Measurements from ENCODE around the gene ADGRA3.

The ADGRA3 gene

DNA sequence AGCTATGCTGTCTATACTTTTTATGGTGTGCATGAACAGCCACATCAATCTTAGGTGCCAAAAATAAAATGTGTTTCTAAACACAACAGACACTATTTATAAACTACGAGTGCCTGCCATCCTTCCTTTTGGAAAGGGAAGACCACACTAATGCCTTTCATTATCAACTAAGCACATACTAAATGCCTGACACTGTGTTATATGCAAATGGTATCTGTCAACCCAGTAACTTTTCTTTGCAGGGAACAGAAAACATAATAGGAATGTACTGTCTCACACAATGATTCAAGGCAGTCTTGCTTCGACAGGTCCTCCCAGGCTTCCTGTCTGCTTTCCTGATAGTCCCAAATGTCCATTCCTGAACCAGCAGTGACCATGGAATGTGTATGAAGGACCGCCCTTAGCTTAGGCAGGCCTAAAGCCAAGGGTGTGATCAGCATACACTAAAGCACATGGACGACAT, 43.8 kb downstream of the ADGRA3 start:
- in situ Hi-C loops (cut with HindIII; ENCODE audit: low pct_unique_long_range_greater_than_20kb, low sequenced_read_pairs), result no loop called here

DNA sequence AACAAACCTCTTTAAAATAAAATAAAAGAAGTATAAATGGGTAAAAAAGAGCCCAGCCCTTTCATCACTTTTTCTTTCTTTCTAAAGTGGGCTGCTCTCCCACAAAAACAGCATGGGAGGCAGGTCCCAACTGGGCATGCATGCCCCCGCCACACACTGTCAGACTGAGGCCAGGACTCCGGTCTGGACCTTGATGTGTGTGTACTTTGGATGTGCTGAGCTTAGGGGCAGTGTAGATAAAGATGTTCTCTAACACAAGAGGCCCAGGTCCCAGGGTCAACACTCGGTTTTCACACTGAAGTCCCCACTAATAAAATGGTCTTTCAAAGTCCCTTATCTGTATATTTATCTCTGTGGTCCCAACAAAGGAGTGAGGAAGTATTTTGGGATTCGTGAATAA, 44.4 kb downstream of the ADGRA3 start:
- in situ Hi-C loops (cut with HindIII; ENCODE audit: low pct_unique_long_range_greater_than_20kb, low sequenced_read_pairs), result no loop called here
- no peak for DNase-seq (ENCODE audit: low read depth in 1 of 2, low spot score in 1 of 2)
- TF ChIP-seq JUND (IDR thresholded peaks at IDR 0.05; ENCODE audit: low read depth), result no peak

More for the DNA sequence above, 43.8 kb downstream of the ADGRA3 start:
- no peak for DNase-seq (ENCODE audit: low read depth in 1 of 2, low spot score in 1 of 2)
- no peak for TF ChIP-seq JUND (IDR thresholded peaks at IDR 0.05; ENCODE audit: low read depth)

DNA sequence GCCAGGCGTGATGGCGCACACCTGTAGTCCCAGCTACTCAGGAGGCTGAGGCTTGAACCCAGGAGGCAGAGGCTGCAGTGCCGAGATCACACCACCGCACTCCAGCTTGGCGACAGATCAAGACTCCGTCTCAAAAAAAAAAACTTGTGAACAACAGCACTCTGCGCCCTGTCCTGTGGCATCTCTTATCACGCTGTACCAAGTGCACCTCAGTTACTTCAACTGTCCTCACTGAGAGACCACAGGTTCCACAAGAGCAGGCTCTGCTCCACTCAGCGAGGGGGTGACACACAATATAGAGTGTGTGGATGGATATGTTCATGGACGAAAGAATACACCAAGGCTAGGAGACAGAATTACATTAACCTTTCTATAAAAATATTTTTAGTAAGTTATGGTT, 49.3 kb downstream of the ADGRA3 start:
- in situ Hi-C loops (cut with HindIII; ENCODE audit: low pct_unique_long_range_greater_than_20kb, low sequenced_read_pairs), result no loop called here
- no peak for DNase-seq (ENCODE audit: low read depth in 1 of 2, low spot score in 1 of 2)
- no peak for TF ChIP-seq JUND (IDR thresholded peaks at IDR 0.05; ENCODE audit: low read depth)

DNA sequence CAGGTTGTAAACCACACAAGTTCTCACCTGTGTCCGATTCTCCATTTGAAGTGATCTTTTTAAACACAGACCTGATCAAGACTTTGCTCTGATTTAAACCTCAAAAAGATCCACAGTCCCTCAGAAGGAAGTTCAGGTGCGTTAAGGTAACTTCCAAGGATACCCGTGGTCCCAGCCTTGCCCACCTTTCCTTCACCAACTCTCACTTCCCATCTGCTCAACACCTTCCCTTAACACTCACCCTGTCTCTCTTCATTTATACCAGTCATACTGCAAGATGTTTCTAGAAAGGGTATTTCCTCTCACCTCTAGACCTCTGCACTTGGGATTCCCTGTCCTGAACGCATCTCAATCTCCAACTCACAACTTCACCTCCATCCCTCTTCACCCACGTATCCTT, 49.9 kb downstream of the ADGRA3 start:
- no peak for DNase-seq (ENCODE audit: low read depth in 1 of 2, low spot score in 1 of 2)
- in situ Hi-C loops (cut with HindIII; ENCODE audit: low pct_unique_long_range_greater_than_20kb, low sequenced_read_pairs), result no loop called here
- TF ChIP-seq JUND (IDR thresholded peaks at IDR 0.05; ENCODE audit: low read depth), result no peak

DNA sequence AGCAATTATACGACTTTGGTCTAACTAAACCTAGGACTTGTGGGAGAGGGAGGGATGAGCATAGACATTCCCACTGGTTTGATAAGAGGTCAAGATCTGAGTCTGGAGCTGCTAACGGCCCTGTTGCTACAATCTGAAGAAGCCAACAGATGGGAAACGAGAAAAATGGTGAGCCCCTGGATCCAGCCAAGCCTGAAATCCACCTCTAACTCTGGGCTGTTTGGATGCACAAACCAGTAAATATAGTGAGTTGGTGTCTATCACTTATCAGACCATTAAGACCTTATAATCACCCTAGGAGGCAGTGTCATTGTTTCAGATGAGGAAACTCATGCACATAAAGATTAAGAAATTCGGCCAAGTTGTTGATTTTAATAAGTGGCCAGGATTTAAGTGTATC, 50.5 kb downstream of the ADGRA3 start:
- TF ChIP-seq JUND (IDR thresholded peaks at IDR 0.05; ENCODE audit: low read depth), result no peak
- DNase-seq (ENCODE audit: low read depth in 1 of 2, low spot score in 1 of 2), result no peak
- in situ Hi-C loops (cut with HindIII; ENCODE audit: low pct_unique_long_range_greater_than_20kb, low sequenced_read_pairs), result no loop called here

DNA sequence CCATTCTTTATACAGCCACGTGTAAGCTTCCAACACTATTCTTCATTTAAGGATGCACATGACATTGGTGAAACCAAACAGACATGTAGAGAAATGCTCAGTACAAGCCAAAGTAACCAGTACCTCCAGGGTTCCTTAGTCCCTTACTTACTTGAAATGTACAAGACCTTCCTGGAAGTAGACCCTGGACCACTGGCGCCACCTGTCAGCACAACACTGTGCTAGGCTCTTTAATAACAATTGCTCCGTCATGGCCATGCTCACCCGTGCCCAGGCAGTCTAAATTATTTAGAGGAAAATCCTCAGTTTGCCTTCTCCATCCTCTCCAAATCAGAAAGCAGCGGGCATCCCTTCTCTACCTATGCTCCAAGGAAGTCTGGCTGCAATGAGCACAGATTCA, 52.7 kb downstream of the ADGRA3 start:
- in situ Hi-C loops (cut with HindIII; ENCODE audit: low pct_unique_long_range_greater_than_20kb, low sequenced_read_pairs), result no loop called here
- DNase-seq (ENCODE audit: low read depth in 1 of 2, low spot score in 1 of 2), result no peak
- no peak for TF ChIP-seq JUND (IDR thresholded peaks at IDR 0.05; ENCODE audit: low read depth)

DNA sequence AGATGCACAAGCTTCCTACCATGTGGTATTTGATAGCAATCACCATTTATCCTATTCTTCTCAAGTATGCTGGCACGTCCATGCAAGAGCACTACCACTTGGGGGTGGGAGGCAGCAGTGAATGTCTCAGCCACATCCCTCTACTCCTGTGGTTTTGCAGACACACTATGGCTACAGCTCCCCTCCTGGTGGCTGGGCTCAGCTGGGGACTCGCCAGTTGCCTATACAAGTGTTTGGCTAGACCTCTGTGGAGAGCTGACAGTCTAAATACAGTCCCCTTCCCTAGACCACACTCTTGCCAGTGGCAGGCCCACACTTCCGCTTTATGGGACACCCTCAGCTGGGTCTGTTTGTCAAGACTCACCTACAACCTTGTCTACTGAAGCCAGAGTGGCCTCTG, 53.2 kb downstream of the ADGRA3 start:
- no peak for DNase-seq (ENCODE audit: low read depth in 1 of 2, low spot score in 1 of 2)
- TF ChIP-seq JUND (IDR thresholded peaks at IDR 0.05; ENCODE audit: low read depth), result no peak
- in situ Hi-C loops (cut with HindIII; ENCODE audit: low pct_unique_long_range_greater_than_20kb, low sequenced_read_pairs), result no loop called here

DNA sequence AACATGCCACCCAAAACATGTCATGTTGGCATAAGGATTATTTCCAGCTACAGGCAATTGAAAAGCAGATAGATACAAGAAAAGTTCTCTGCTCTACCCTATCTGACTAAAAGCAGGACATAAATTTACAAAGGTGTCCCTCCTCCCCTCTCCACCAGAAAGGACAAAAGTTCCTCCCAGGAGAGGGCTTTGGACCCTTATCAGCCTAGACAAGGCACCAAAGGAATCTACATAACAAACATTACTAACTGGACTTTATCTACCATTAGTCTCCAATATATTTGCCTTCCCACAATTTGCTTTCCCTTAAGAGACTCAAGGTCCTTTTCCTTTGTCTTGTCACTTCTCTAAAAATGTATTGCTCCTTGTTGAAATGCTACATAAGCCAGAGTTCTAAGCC, 55.6 kb downstream of the ADGRA3 start:
- in situ Hi-C loops (cut with HindIII; ENCODE audit: low pct_unique_long_range_greater_than_20kb, low sequenced_read_pairs), result no loop called here
- no peak for TF ChIP-seq JUND (IDR thresholded peaks at IDR 0.05; ENCODE audit: low read depth)
- no peak for DNase-seq (ENCODE audit: low read depth in 1 of 2, low spot score in 1 of 2)

DNA sequence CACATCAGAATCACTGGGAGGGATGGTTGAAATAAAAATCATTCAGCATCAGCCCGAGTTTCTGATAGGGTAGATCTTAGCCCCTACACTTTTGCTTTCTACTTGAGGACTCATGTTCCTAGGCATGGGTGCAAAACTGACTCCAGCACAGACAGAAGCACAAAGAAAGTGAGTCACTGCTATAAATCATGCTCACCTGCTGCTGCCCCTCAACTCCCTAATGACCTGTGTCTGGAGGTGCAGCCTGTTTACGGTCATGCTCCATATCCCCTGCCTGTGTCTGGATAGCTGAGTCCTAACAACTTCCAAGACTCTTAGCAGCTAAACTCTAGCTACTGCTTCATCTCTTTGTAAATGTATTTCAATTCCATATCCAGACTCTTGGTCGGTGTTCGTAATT, 57.8 kb downstream of the ADGRA3 start:
- DNase-seq (ENCODE audit: low read depth in 1 of 2, low spot score in 1 of 2), result no peak
- no peak for TF ChIP-seq JUND (IDR thresholded peaks at IDR 0.05; ENCODE audit: low read depth)
- in situ Hi-C loops (cut with HindIII; ENCODE audit: low pct_unique_long_range_greater_than_20kb, low sequenced_read_pairs), result no loop called here

DNA sequence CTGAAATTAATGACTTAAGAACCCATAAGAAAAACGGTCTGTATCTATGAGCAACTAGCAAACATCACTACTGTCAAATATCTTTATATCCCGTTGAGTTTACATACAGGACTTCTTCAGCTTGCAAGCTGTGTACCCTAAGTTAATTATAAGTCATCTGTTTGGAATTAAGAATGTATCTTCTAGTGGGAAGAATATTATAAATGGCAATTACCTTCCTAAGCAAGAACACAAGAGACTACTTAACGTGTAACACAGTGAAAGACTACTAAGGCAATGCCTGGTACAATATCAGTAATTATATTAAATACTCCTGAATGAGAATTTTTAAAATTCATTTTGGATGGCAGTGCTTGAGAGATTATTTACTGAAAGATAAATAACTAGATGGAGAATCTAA, 58.5 kb downstream of the ADGRA3 start:
- no peak for DNase-seq (ENCODE audit: low read depth in 1 of 2, low spot score in 1 of 2)
- no peak for TF ChIP-seq JUND (IDR thresholded peaks at IDR 0.05; ENCODE audit: low read depth)
- in situ Hi-C loops (cut with HindIII; ENCODE audit: low pct_unique_long_range_greater_than_20kb, low sequenced_read_pairs), result no loop called here

DNA sequence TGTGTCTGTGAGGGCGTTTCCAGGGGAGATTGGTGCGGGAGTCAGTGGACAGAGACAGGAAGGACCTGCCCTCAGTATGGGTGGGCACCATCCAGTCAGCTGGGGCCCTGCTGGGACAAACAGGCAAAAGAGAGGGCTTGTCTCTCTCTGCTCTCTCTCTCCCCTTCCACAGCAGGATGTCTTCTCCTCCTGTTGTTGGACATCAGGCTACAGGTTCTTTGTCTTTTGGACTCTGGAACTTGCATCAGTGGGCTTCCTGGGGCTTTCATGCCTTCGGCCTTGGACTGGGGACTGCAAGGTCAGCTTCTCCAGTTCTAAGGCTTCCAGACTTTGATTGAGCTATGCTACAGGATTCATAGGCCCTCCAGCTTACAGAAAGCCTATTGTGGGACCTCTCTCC, 59.6 kb downstream of the ADGRA3 start:
- TF ChIP-seq JUND (IDR thresholded peaks at IDR 0.05; ENCODE audit: low read depth), result no peak
- in situ Hi-C loops (cut with HindIII; ENCODE audit: low pct_unique_long_range_greater_than_20kb, low sequenced_read_pairs), result no loop called here
- no peak for DNase-seq (ENCODE audit: low read depth in 1 of 2, low spot score in 1 of 2)

DNA sequence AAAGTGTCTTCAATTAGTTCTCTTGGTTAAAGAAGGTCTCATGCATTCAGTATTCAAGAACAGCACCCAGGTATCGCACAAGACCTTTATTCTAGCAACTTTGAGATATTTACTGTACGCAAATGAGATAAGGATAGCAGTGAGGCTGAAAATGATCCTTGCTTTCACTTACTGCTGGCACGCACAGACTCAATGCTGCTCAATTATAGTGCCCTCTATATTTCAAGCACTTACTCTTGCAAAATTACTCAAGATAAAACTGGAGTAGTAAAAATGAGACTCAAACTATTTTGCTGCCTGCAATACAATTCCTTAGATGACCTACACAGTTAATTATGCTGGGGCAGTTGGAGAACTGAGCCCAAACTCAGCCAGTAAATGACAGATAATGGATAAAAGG, 60.9 kb downstream of the ADGRA3 start:
- no peak for TF ChIP-seq JUND (IDR thresholded peaks at IDR 0.05; ENCODE audit: low read depth)
- in situ Hi-C loops (cut with HindIII; ENCODE audit: low pct_unique_long_range_greater_than_20kb, low sequenced_read_pairs), result no loop called here
- no peak for DNase-seq (ENCODE audit: low read depth in 1 of 2, low spot score in 1 of 2)

DNA sequence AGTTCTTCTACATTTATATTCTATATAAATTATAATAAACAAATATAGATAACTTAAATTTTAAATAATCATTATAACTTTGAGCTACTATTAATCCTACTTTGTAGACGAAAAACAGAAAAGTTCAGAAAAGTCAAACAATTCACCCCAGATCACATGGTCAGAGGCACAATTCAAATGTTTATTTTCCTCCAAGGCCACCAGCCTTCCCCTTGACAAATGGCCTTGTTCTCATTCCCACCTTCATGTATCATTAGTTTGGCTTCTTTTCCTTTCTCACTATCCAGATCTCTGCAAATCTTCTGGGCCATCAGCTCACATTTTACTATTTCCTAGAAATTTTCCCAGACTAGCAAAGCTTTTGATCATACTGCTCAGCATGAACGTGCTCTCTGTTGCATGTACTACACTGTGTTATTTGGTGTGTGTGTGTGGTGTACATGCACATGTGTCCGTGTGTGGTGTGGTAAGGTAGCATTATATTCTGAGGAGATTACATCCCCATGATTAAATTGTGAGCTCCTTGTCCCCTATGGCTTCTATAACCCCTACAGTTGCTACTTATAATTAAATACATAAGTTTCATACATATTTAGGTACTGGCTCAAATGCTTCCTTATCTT, 61.5 kb downstream of the ADGRA3 start:
- in situ Hi-C loops (cut with HindIII; ENCODE audit: low pct_unique_long_range_greater_than_20kb, low sequenced_read_pairs), result no loop called here
- no peak for TF ChIP-seq JUND (IDR thresholded peaks at IDR 0.05; ENCODE audit: low read depth)
- DNase-seq (ENCODE audit: low read depth in 1 of 2, low spot score in 1 of 2), result no peak

DNA sequence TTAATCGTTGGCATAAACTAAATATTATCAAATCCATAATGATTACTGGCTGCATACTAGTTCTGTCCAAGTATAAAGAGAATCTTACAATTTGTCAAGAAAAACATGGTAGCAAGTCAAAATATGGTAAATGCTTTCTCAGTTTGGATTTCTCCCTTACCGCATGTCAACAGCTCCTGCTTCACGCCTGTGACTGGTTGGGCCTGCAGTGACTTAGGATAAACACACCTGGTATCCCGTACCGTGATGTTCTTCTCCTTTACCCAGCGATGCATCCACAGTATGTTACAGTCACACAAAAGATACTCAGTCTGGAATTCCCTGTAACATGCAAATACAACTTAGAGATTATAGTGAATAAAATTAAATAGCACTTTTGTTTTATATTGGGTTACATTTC, 71.1 kb downstream of the ADGRA3 start:
- no peak for DNase-seq (ENCODE audit: low read depth in 1 of 2, low spot score in 1 of 2)
- no peak for TF ChIP-seq JUND (IDR thresholded peaks at IDR 0.05; ENCODE audit: low read depth)
- in situ Hi-C loops (cut with HindIII; ENCODE audit: low pct_unique_long_range_greater_than_20kb, low sequenced_read_pairs), result no loop called here
